GM19372 (cell line): ENCODE measurements around the gene QRFP.

Experiments
- ATAC-seq: cut with Tn5 transposase; IDR thresholded peaks from one replicate; pipeline ENCODE4 v1.9.1; 2021; ENCODE audit warnings: mild to moderate bottlenecking, low read depth, moderate library complexity; ENCODE audit not compliant: unreplicated experiment

The QRFP gene

DNA sequence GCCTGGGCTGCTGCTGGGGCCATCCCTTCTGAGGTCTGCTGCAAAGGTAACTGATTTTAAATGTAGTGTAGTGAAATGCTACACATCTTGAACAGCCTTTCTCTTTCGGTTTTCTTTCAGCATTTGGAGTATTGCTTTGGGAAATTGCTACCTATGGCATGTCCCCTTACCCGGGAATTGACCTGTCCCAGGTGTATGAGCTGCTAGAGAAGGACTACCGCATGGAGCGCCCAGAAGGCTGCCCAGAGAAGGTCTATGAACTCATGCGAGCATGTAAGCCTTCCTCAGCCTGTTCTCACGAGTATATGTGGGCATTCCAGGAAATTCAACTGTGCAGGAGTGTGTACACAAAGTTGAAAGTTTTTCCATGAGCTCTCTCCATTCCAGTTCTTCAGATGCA is 18.3 kb downstream of the QRFP start:
- ATAC-seq: no peak

DNA sequence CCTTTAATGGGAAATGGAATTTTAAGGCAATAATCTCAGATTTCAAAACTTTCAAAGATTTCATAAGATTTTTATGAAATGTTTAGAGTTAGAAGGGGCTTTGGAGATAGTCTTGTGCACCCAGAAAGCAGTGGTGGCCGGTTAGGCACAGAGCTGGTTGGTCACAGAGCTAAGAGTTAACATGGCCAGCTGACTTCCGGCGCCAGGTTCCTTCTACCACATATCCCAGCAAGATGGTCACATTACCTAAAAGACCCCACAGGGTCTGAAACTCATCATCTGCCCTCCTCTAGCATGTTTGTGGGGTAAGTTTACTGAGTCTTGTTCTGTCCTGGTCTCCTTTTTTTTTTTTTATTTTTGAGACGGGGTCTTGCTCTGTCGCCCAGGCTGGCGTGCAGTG is 19.3 kb downstream of the QRFP start:
- ATAC-seq: no peak

DNA sequence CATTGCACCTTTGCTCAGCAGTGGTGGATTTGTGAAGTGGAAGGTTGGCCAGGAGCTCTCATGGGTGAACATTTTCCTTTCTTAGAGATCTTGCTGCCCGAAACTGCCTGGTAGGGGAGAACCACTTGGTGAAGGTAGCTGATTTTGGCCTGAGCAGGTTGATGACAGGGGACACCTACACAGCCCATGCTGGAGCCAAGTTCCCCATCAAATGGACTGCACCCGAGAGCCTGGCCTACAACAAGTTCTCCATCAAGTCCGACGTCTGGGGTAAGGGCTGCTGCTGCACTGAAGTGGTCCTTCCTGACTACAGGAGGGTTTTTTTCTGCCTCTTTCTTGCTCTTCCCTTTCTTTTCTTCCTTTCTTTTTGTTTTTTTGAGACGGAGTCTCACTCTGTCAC is 21.8 kb downstream of the QRFP start:
- no peak for ATAC-seq

DNA sequence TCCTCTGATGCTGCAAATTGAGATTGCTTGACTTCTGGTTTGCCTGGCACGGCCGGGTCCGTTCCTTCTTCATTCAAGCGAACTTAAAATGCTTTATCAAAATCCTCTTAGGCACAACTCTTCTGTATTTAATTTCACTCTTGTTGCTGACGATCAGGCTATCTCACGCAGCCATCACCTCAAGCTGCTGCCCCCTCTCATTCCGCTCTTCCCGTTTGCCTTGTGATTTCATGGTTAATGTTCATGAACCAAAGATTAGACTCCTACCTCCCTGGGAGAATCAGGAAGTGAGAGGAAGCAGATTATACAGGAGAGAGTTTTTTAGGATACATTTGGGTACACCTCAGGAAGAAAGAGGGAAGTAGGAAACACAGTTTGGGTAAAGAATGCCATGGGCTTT is 22.6 kb downstream of the QRFP start:
- no peak for ATAC-seq

DNA sequence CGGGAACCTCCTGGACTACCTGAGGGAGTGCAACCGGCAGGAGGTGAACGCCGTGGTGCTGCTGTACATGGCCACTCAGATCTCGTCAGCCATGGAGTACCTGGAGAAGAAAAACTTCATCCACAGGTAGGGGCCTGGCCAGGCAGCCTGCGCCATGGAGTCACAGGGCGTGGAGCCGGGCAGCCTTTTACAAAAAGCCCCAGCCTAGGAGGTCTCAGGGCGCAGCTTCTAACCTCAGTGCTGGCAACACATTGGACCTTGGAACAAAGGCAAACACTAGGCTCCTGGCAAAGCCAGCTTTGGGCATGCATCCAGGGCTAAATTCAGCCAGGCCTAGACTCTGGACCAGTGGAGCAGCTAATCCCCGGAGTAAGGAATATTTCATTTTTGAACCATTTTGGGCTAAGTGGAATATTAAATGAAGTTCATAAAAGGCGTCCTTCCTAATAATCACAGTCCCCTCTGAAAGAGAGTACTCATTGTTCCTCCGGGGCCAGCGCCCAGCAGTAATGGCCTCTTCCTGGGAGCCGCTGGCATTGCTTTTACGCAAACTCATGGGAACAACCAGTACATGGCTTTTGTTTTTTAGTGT is 23.6 kb downstream of the QRFP start:
- no peak for ATAC-seq

DNA sequence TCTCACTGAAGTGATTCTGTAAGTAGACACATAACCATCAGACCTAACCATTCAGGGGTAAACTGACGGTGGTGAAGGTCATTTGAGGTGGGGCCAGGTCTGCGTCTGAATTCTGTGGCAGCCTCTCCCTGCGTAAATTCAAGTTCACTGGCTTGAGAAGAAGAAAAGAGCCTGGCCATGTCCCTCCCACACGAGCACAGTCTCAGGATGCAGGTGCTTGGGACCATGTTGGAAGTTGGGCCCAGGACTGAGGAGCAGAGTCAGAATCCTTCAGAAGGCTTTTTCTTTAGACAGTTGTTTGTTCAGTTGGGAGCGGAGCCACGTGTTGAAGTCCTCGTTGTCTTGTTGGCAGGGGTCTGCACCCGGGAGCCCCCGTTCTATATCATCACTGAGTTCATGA is 24.1 kb downstream of the QRFP start:
- ATAC-seq: no peak

DNA sequence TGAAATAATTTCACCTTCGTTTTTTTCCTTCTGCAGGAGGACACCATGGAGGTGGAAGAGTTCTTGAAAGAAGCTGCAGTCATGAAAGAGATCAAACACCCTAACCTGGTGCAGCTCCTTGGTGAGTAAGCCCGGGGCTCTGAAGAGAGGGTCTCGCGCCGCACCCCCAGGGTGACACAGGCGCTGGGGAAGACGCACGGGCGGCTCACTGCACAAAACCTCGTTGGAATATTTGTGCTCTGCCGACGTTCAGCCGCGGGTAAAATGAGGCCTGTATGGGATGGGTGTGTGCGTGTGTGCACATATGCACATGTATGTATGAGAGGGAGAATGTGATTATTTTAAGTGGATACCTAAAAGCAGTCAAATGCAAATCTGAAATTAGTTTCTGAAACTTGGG is 24.5 kb downstream of the QRFP start:
- no peak for ATAC-seq

DNA sequence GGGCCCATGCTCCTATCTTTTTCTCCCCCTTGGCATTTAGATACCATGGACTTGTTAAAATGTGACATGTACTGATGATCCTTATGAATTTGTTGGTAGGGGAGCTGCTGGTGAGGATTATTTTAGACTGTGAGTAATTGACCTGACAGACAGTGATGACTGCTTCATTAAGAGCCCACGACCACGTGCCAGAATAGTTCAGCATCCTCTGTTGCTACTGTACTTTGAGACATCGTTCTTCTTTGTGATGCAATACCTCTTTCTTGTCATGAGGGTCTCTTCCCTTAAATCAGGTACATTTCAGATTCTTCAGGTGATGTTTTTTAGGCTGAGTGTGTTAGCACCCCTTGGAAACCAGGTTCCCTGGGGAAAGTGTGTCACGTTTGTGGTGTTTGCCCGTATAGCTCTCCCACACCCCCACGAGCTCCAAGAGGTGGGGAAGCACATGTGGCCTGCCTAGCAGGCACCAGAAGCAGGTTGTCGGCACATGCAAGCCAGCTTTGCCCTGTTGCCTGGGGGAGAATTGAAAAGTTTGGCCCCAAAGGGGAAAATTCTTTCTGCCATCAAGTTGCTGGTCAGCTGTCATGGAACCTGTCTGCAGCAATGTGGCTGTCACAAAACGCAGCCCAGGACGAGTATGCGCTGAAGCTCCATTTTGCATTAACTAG is 25.1 kb downstream of the QRFP start:
- ATAC-seq: no peak

DNA sequence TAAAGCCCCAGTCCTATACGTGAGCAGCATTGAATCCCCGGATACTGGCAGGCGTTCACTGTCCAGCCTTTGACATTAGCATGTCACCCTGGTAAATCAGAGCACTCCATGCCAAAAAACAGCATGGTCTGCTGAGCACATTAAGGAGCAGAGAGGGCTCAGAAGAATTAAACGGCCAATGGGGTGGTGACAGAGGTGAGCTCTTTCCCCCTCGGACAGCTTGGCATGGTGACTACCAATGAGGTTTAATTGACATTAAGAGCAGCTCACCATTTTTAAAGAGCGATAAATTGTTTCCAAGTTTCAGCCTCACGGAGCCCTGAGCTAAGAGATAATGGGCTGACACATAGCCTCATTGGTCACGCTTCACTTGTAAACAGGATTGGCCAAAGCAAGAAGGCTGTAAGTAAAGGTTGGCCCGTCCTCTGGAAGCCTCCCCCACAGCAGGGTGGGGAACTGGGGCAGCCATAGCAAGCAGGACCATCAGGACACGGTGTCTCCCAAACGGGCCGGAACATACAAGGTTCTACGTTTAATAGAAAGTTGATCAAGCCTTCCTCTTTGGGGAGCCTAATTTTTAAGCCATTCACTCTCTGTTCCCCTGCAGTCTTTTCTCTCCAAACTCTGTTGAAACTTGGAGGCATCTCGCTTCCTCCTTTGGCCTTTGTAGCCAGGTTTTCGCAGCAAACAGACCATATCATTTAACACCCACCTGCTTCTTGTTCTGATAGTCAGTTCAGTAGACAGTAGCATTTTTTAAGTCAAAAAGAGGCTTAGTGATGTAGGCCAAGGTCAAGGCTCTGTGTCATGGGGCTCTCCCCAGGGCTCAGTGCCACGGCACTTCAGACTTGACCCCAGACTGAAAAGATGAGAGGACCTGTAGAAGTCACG is 25.9 kb downstream of the QRFP start:
- no peak for ATAC-seq

DNA sequence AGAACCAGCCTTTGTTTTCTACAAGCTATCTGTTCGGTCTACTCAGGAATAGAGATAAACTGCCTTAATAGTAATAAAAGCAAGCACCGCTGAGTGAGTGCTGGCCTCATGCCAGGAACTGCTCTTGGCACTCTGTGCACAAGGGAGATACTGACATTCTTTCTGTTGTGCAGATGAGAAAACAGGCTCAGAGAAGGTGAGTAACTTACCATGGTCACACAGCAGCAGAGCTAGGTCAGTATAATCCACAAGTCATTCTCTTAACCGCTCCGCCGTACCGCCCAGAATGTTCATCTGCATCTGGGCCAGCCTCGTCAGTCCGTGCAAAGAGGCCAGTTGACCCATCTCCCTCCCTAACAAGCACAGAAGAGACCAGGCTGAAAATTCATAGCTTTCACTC is 27.4 kb downstream of the QRFP start:
- no peak for ATAC-seq

DNA sequence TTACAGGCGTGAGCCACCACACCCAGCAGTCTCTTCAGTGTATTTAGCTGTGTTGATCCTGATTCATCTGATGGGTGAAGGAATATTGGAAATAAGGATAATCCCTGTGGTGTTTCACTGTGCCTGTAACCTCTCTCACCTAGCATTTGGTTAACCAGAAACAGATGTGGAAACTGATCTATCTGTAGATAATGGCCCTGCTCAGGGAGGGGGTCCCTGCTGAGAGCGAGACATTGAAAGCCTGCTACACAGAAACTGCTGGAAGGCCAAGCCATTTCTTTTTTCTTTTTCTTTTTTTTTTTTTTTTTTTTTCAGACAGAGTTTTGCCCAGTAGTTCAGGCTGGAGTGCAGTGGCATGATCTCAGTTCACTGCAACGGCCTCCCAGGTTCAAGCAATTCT is 28.4 kb downstream of the QRFP start:
- ATAC-seq: no peak

DNA sequence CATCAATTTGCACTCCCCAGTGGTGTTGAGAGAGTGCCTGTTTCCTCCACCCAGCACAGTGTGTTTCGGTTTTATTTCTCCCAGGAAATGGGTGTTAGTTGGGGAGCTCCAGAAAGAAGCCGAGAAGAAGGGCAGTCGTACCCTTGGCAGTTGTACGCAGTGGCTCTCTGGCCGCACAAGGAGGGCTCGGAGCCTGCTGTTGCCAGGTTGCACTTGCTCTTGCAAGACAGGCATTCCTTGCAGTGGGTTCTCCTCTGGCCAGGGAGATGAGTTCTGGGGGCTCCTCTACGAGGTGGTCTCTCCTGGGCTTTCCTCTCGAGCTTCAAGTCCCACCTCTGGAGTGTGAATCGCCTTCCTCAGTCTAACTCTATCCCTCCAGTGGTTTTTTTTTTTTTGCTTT is 29.1 kb downstream of the QRFP start:
- no peak for ATAC-seq

DNA sequence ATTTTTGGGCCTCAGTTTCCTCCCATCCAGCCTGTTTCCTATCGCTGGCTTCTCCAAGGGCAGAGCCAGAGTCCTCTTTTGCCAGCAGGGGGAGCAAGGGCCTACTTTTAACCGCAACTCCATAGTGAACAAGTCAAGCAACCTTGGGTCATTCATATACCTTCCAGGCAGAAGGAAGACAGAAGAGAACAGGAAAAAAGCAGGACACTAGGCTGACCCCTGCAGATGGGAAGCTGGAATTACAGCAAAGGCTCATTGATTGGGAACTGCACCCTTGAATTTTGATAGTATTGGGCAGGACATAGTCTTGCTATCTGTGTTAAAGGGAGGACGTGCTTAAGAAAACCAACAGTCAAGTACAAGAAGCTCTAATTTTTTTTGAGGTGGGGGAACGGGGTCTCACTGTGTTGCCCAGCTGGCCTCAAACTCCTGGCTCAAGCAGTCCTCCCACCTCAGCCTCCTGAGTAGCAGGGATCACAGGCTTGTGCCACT is 30.1 kb downstream of the QRFP start:
- no peak for ATAC-seq

DNA sequence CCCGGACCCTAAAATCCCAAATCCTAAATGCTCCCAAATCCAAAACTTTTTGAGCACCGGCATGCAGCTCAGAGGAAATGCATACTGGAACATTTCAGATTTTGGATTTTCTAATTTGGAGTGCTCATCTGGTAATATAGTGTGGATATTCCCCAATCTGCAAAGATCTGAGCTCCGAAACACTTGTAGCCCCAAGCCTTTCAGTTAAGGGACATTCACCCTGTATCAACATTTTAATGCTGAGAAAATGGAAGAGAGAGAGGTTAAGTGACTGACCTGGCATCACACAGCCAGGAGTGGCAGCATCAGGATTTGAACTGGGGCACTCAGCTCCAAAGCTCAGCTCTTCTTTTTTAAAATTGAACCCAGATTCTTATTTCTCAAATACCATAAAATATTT is 30.7 kb downstream of the QRFP start:
- no peak for ATAC-seq

DNA sequence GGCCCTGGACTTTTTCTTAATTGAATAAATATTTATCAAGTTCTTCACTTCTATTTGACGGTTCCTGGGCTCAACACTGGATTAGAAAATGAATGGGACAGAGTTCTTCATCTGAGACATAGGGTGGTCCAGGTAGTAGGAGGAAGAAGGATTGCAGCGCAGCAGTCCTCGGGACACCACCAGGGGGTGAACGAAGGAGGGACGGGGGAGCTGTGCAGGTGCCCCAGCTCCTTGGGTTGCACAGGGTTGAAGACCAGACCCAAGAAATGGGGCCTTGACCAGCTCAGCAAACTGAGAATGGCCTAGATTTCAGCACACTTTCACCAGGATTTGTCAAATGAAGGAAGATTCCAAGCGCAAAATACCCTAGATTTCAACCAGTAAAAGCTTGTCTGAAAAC is 32.1 kb downstream of the QRFP start:
- ATAC-seq: no peak

DNA sequence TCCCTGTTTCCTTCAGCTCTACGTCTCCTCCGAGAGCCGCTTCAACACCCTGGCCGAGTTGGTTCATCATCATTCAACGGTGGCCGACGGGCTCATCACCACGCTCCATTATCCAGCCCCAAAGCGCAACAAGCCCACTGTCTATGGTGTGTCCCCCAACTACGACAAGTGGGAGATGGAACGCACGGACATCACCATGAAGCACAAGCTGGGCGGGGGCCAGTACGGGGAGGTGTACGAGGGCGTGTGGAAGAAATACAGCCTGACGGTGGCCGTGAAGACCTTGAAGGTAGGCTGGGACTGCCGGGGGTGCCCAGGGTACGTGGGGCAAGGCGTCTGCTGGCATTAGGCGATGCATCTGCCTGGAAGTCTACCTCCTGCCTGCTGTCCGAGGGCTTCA is 33.9 kb downstream of the QRFP start:
- no peak for ATAC-seq

DNA sequence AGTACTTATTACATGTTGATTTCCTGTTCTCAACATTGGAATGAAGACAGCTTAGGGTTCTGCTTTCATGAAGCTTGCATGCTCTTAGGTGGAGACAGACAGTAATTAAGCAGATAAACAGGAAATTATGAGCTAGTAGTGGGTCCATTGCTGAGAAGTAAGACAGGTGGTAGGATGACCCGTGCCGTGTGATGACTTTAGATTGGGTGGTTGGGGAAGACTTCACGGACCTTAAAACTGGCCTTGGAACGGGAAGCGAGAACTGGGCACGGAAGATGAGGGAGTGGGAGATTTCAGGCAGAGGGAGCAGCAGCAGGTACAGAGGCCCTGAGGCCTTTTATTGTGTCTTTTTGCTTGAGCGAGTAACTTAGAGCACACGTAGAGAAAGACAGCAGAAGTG is 34.4 kb downstream of the QRFP start:
- no peak for ATAC-seq

DNA sequence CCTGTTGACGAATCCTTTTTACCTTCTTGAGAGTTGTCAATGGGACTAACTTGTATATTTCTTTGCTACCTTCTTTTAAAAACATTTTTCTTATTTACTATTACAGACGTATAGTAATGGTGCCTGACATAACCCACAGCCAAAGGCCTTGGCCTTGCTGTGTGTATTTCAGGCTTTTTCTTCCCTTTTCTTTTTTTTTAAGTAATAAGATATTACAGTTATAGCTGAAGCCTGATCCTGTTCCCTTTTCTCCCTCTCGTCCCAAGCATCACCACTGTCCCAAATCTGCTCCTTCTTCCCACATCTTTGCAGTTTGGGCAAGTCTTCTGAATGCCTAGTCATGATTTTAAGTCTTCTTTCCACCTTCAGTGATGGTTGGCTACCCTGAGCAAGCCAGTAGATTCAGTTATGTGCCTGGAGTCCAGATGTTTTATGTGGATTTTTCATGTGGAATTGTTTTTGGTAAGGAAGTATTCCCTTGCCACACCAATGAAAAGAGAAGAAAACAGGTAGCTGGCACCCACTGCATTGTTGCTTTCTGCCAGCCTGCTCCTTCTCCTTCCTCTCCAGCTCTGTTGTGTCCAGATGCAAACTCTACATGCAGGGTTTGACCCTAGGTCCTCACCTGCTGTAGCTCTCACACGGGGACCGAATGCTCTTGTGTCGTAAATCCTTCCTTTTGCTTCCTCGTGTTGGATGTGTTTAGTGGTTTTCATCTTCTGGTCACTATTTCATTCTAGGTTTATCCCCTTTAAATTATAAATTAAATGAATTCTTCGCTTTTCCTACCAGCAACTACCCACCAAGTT is 35.0 kb downstream of the QRFP start:
- ATAC-seq: no peak

DNA sequence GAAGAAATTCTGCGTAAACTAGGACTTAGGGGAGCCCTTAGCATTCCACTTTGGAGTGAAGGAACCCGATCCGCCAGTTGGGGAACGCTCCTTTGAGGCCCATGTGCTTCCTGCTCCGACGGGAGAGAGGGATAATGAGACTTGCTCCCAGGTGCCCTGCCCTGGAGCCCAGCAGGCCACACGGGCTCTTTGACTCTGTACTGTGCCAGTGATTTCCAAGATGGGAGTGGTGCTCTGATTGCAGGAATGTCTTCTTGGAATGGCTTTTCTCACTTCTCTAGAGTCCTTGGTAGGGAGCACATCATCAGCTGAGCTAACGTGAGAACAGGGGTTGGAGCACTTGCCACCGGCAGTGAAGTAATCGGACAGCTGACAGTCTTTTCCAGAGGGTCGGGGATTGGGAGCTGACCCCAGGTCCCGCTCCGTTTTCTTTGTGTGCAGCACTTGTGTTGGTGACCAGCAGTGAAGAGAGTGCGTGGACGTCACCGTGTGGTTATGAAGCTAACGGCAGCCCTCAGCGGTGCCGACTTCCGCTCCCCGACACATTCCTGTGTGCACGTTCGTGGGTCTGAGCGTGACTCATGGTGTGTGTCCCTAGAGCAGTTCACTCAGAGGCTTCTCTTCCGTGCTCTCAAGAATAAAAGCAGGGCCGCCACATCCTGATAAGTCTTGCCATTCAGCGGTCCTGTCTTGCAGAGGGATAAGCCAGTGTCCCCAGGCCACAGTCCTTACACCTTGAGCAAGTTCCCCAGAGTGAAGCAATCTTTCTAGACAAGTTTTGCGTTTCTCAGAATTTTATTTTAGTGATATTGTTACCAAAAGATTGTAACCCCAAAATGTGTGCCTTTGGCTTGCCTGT is 35.9 kb downstream of the QRFP start:
- ATAC-seq: no peak
